ENCODE results near the gene SEBOX.

The SEBOX gene

GRCh38 chr17:28399808-28400207 lies 34.8 kb upstream of the SEBOX start:
- H3K79me2 ChIP-seq (ENCODE audit: insufficient read depth, low read length), result no peaks in the 10 kb centered on the region
- no peak overlapping the region for H2AFZ ChIP-seq (ENCODE audit: low read length)
- H3F3A ChIP-seq (ENCODE audit: low read depth), result no peaks in the 10 kb centered on the region
- no peak overlapping the region for H3K4me2 ChIP-seq (ENCODE audit: low read depth, low read length, poor library complexity, severe bottlenecking)
- no peaks in the 10 kb centered on the region for H3K36me3 ChIP-seq (ENCODE audit: insufficient read depth, low read length)
- H3K9me3 ChIP-seq (ENCODE audit: insufficient read depth, low read depth, low read length), result no peaks in the 10 kb centered on the region
- no peak overlapping the region for H3K9ac ChIP-seq (ENCODE audit: low read depth, low read length, poor library complexity, severe bottlenecking)
- H3K9me2 ChIP-seq (replicated peaks; ENCODE audit: low read depth, low read length), result no peaks in the 10 kb centered on the region
- no peak for TF ChIP-seq EZH2phosphoT487 (IDR thresholded peaks at IDR 0.05; ENCODE audit: borderline replicate concordance)
- TF ChIP-seq CTCF (conservative IDR thresholded peaks at IDR 0.05; ENCODE audit: low read length), result no peak
- no peaks in the 10 kb centered on the region for H3K4me1 ChIP-seq (ENCODE audit: insufficient read depth, low read length, poor library complexity, severe bottlenecking)
- H4K20me1 ChIP-seq (ENCODE audit: insufficient read depth, low read length, poor library complexity, severe bottlenecking), result no peaks in the 10 kb centered on the region
- no peak overlapping the region for H3K4me3 ChIP-seq (ENCODE audit: low read length, poor library complexity, severe bottlenecking)
- no peaks in the 10 kb centered on the region for H3K27me3 ChIP-seq (ENCODE audit: insufficient read depth, low read length, poor library complexity, severe bottlenecking)

GRCh38 chr17:28398280-28398981 lies 33.4 kb upstream of the SEBOX start:
- no peaks in the 10 kb centered on the region for H3K36me3 ChIP-seq (ENCODE audit: insufficient read depth, low read length)
- H3F3A ChIP-seq (ENCODE audit: low read depth), result no peaks in the 10 kb centered on the region
- H3K4me3 ChIP-seq (ENCODE audit: low read length, poor library complexity, severe bottlenecking), result no peak overlapping the region
- no peaks in the 10 kb centered on the region for H3K9me3 ChIP-seq (ENCODE audit: insufficient read depth, low read depth, low read length)
- H3K4me2 ChIP-seq (ENCODE audit: low read depth, low read length, poor library complexity, severe bottlenecking), result no peak overlapping the region
- H4K20me1 ChIP-seq (ENCODE audit: insufficient read depth, low read length, poor library complexity, severe bottlenecking), result no peaks in the 10 kb centered on the region
- H2AFZ ChIP-seq (ENCODE audit: low read length), result no peak overlapping the region
- TF ChIP-seq CTCF (conservative IDR thresholded peaks at IDR 0.05; ENCODE audit: low read length) (no peak), EZH2phosphoT487 (IDR thresholded peaks at IDR 0.05; ENCODE audit: borderline replicate concordance) (no peak)
- no peaks in the 10 kb centered on the region for H3K79me2 ChIP-seq (ENCODE audit: insufficient read depth, low read length)
- H3K9me2 ChIP-seq (replicated peaks; ENCODE audit: low read depth, low read length), result no peaks in the 10 kb centered on the region
- no peaks in the 10 kb centered on the region for H3K4me1 ChIP-seq (ENCODE audit: insufficient read depth, low read length, poor library complexity, severe bottlenecking)
- H3K9ac ChIP-seq (ENCODE audit: low read depth, low read length, poor library complexity, severe bottlenecking), result no peak overlapping the region
- no peaks in the 10 kb centered on the region for H3K27me3 ChIP-seq (ENCODE audit: insufficient read depth, low read length, poor library complexity, severe bottlenecking)

GRCh38 chr17:28397687-28398279 lies 32.8 kb upstream of the SEBOX start:
- TF ChIP-seq CTCF (conservative IDR thresholded peaks at IDR 0.05; ENCODE audit: low read length) (no peak), EZH2phosphoT487 (IDR thresholded peaks at IDR 0.05; ENCODE audit: borderline replicate concordance) (no peak)
- Histone ChIP-seq H3K9me3 (ENCODE audit: insufficient read depth, low read depth, low read length) (no peaks in the 10 kb centered on the region), H3K4me2 (ENCODE audit: low read depth, low read length, poor library complexity, severe bottlenecking) (no peak overlapping the region), H3K9me2 (replicated peaks; ENCODE audit: low read depth, low read length) (no peaks in the 10 kb centered on the region), H2AFZ (ENCODE audit: low read length) (no peak overlapping the region), H4K20me1 (ENCODE audit: insufficient read depth, low read length, poor library complexity, severe bottlenecking) (no peaks in the 10 kb centered on the region), H3K27me3 (ENCODE audit: insufficient read depth, low read length, poor library complexity, severe bottlenecking) (no peaks in the 10 kb centered on the region), H3K9ac (ENCODE audit: low read depth, low read length, poor library complexity, severe bottlenecking) (no peak overlapping the region), H3K36me3 (ENCODE audit: insufficient read depth, low read length) (no peaks in the 10 kb centered on the region), H3K79me2 (ENCODE audit: insufficient read depth, low read length) (no peaks in the 10 kb centered on the region), H3F3A (ENCODE audit: low read depth) (no peaks in the 10 kb centered on the region), H3K4me1 (ENCODE audit: insufficient read depth, low read length, poor library complexity, severe bottlenecking) (no peaks in the 10 kb centered on the region), H3K4me3 (ENCODE audit: low read length, poor library complexity, severe bottlenecking) (no peak overlapping the region)
